Stimulated activated CD8-positive, alpha-beta memory T cell treated with anti-CD3 and anti-CD28 coated beads, Interleukin-7, amount 100 ng/mL, for 48 hours (primary cell): ENCODE data around the gene ERC1.
"Not testable (repeated sequence)": the region's sequence is repeated elsewhere in the genome, so short reads cannot be mapped to it uniquely, and the experiment has no call there.

Experiments
- DNase-seq, 2 donors: peaks; one replicate each; pipeline ENCODE4 v3.0.0-alpha.2; 2020; ENCODE audit warnings: low read depth in 1 of 2; ENCODE audit errors: extremely low read depth in 1 of 2

ERC1 gene

DNA sequence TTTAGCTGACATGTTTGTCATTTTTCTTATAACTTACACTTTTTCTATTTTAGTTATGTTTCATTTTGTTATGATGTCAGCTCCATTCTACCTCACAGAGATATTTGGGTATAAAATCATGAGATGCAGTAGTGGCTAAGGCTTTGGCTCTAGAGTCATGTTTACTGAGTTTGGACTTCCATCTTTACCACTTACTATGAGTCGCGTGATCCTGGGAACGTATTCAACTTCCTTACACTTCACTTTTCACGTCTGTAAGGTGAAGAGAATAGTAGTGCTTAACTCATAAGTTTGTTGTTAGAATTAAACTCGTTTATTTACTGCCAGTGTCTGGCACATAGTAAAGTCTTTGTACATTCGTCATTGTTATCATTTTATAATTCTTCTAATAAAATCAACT, 126.3 kb downstream of the ERC1 start:
- DNase-seq, result no peak

DNA sequence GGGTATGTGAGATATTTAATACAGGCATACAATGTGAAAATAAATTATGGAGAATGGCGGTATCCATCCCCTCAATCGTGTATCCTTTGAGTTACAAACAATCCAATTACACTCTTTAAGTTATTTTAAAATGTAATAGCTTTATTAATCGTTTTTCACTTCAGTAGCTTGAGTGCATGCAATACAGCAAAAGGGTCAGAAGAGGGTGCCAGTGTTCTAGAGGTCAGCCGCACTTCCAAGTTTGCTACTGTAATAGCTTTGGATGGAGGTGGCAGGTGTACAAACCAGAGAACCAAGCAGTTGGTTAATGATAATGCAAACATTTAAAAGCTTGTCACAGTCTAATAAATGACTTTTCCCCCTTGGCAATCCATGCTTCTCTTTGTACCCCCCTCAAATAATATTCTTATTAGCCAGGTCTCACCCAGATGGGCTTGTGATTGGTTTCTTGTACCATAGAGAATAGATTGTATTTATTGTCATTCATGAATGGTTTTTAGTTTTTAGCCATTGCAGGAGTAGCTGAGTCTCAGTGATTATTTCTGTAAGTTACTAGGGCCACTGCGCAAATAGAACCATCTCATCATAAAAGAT, 127.0 kb downstream of the ERC1 start:
- peak; percentile 22 to 43 for DNase-seq

DNA sequence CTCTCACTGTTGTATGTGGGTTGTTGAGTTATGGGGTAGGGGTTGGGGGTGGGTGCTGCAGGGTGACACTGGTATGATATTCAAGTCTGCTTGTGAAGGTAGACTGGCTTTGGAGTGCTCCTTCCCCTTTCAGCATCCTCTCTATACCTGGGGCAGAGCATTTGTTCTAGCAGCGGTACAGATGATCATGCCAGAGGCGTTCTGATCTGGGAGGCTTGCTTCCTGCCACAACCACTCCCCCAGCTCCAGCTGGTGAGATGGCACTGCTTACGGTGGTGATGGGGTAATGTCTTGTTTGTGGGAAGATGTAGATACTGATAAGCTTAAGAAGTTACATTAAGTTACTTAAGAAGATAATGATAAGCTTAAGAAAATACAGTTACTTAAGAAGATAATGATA, 131.8 kb downstream of the ERC1 start:
- DNase-seq, result no peak

GRCh38 chr12:1126091-1126490, 135.1 kb downstream of the ERC1 start:
- DNase-seq, result no peak

DNA sequence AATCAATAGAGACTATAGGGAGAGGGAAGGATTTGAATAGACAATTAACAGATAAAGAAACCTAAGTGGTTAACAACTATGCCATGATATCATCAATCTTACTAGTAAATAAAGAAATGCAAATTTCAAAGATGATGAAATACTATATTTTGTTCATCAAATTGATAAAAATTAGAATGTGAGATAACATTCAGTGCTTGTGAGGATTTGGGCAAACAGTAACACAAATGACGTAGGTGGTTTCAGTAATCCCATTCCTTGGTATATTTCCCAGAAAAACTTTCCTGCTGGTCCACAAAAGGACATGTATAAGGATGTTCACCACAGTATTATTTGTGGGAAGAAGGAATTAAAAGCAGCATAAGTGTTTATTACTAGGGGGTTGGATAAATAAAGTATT, 136.0 kb downstream of the ERC1 start:
- DNase-seq, result no peak

- DNase-seq, result no peak
Measured at GRCh38 chr12:1130164-1130563, 139.1 kb downstream of the ERC1 start.

GRCh38 chr12:1130571-1130970, 139.5 kb downstream of the ERC1 start:
- DNase-seq, result no peak

- DNase-seq, result no peak
Measured at GRCh38 chr12:1131811-1132224, 140.8 kb downstream of the ERC1 start.

GRCh38 chr12:1132311-1132710, 141.3 kb downstream of the ERC1 start:
- no peak for DNase-seq

GRCh38 chr12:1138691-1139090, 147.7 kb downstream of the ERC1 start:
- DNase-seq, result no peak

DNA sequence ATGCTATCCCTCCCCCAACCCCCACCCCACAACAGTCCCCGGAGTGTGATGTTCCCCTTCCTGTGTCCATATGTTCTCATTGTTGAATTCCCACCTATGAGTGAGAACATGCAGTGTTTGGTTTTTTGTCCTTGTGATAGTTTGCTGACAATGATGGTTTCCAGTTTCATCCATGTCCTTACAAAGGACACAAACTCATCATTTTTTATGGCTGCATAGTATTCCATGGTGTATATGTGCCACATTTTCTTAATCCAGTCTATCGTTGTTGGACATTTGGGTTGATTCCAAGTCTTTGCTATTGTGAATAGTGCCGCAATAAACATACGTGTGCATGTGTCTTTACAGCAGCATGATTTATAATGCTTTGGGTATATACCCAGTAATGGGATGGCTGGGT, 155.7 kb downstream of the ERC1 start:
- DNase-seq, result not testable (repeated sequence)

GRCh38 chr12:1147821-1148220, 156.8 kb downstream of the ERC1 start:
- no peak for DNase-seq

DNA sequence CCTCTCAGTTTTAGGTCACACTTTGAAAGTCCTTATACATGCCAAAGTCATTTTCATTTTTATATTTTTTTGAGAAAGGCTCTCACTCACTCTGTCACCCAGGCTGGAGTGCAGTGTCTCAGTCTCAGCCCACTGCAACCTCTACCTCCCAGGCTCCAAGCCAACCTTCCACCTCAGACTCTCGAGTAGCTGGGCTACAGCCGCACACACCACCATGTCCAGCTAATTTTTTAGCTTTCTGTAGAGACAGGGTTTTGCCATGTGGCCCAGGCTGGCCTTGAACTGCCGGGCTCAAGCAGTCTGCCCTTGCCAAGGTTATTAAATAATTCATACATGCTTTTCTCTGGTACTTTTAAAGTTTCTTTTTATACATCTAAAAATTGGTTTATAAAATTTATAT, 166.0 kb downstream of the ERC1 start:
- DNase-seq, result no peak

- DNase-seq, result no peak
Measured at GRCh38 chr12:1161197-1161596, 170.2 kb downstream of the ERC1 start.

DNA sequence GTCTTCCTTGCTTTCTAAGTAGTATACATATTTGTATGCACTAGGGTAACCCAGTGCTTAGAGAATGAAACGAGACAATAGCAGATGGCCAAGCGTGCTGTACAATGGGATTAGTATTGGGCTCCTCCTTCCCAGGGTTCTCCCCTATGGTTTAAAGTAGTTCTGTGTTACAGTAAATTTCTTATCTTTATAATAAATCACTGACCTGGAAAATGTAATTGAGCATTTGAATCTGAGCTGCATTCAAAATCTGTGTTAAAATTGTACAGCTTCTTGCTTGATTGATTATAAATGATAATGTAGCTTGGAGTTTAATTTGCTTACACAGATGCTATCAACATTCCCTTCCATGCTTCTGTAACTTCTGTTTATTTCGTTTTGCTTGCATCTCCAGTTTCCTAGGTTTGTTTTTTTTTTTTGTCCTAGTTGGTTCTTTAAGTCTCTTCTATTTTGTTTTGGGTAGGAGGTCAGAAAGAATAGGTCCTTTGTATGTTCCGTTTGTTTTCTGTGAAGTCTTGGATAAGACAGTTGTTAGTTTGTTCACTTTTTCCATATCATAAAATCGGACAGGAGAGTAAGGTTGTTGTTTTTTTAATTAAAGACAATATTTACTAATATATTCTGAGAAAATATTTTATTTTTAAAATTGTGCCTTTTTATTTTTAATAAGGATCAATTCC, 171.2 kb downstream of the ERC1 start:
- no peak for DNase-seq

DNA sequence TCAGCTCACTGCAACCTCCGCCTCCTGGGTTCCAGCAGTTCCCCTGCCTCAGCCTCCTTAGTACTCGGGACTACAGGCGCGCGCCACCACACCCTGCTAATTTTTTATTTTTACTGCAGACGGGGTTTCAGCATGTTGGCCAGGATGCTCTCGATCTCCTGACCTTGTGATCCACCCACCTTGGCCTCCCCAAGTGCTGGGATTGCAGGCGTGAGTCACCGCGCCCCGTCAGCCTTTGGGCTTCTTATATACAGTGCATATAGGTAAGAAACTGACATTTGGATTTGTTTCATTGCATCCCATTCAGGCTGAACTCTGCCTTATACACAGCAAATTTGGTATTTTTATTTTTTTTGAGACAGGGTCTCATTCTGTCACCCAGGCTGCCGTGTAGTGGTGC, 176.8 kb downstream of the ERC1 start:
- DNase-seq, result no peak

DNA sequence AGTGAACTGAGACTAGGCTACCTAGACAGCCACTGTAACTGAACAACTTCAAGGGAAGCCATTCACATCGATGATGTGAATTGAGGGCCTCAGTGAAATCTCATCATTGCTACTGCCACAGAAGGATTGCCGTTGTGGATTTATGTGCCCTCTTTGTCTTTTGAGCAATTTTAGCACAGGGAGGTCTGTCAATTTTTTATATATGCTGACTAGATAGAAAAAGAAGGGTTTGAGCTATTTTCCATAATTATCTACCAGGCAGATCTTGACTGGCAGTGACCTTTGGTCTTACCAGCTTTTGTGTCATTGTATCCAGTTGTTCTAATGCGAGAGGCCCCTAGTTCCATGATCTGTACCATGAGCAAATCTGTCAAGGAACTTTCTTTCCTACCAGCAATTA, 179.4 kb downstream of the ERC1 start:
- DNase-seq, result no peak

- no peak for DNase-seq
Measured at GRCh38 chr12:1171657-1172408, 180.8 kb downstream of the ERC1 start.

DNA sequence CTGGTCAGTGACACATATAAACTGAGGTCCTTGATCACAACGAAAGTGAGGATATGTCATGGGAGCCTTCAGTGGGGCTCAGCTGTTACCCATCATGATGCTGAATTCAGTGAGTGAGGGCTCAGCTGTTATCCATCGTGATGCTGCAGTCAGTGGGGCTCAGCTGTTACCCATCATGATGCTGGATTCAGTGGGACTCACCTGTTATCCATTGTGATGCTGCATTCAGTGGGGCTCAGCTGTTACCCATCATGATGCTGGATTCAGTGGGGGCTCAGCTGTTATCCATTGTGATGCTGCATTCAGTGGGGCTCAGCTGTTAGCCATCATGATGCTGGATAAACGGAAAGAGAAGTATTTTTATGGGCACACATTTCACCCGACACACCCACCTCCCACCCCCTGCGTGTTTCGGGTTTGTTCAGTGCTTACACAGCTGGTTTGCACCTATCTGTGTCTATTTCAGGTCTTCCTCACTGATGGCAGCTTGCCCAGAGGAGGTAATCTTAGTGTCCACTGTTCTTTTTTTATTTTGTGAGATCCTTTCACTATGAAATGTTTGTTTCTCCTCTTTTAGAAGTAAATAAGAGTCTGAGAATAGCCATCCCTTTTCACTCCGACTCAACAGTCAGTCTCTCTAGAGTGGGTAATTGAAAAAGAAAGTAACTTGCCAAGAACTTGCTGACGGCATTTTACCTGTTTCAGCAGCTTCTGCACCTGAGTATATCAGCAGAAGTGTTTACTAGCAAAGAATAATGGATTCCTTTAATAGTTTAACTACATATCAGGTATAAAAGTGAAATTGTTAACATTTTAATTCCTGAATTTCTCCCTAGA, 183.0 kb downstream of the ERC1 start:
- DNase-seq, result no peak

GRCh38 chr12:1174659-1175058, 183.6 kb downstream of the ERC1 start:
- no peak for DNase-seq

- DNase-seq, result no peak
Measured at GRCh38 chr12:1176191-1176590, 185.2 kb downstream of the ERC1 start.
